Stimulated activated effector memory CD8-positive, alpha-beta T cell treated with anti-CD3 and anti-CD28 coated beads, Interleukin-12 subunit alpha, Interleukin-12 subunit beta, amount 100 ng/mL, for 72 hours (primary cell): ENCODE data around the gene GLB1L2.
"Not testable (repeated sequence)": the region's sequence is repeated elsewhere in the genome, so short reads cannot be mapped to it uniquely, and the experiment has no call there.

Experiments used
- ATAC-seq: fragments of 150-1000 bp; cut with Tn5 transposase; 2 replicates; pipeline ENCODE4 v1.10.0; 2021
- DNase-seq, 2 donors: peaks; one replicate each; pipeline ENCODE4 v3.0.0; 2021 to 2022; ENCODE audit warnings: low spot score in 2 of 2
- H3K27ac Mint-ChIP-seq: one replicate; pipeline ENCODE4 v1.8.0; 2022; ENCODE audit warnings: mild to moderate bottlenecking, mixed read lengths
- H3K36me3 Mint-ChIP-seq: one replicate; pipeline ENCODE4 v1.8.0; 2022; ENCODE audit warnings: mild to moderate bottlenecking, mixed read lengths
- H3K4me1 Mint-ChIP-seq: one replicate; pipeline ENCODE4 v1.8.0; 2022; ENCODE audit warnings: mixed read lengths
- H3K4me3 Mint-ChIP-seq: one replicate; pipeline ENCODE4 v1.8.0; 2022; ENCODE audit warnings: mild to moderate bottlenecking, mixed read lengths
- H3K9me3 Mint-ChIP-seq: one replicate; pipeline ENCODE4 v1.8.0; 2022; ENCODE audit warnings: mixed read lengths

The GLB1L2 gene, protein sequence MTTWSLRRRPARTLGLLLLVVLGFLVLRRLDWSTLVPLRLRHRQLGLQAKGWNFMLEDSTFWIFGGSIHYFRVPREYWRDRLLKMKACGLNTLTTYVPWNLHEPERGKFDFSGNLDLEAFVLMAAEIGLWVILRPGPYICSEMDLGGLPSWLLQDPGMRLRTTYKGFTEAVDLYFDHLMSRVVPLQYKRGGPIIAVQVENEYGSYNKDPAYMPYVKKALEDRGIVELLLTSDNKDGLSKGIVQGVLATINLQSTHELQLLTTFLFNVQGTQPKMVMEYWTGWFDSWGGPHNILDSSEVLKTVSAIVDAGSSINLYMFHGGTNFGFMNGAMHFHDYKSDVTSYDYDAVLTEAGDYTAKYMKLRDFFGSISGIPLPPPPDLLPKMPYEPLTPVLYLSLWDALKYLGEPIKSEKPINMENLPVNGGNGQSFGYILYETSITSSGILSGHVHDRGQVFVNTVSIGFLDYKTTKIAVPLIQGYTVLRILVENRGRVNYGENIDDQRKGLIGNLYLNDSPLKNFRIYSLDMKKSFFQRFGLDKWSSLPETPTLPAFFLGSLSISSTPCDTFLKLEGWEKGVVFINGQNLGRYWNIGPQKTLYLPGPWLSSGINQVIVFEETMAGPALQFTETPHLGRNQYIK

DNA sequence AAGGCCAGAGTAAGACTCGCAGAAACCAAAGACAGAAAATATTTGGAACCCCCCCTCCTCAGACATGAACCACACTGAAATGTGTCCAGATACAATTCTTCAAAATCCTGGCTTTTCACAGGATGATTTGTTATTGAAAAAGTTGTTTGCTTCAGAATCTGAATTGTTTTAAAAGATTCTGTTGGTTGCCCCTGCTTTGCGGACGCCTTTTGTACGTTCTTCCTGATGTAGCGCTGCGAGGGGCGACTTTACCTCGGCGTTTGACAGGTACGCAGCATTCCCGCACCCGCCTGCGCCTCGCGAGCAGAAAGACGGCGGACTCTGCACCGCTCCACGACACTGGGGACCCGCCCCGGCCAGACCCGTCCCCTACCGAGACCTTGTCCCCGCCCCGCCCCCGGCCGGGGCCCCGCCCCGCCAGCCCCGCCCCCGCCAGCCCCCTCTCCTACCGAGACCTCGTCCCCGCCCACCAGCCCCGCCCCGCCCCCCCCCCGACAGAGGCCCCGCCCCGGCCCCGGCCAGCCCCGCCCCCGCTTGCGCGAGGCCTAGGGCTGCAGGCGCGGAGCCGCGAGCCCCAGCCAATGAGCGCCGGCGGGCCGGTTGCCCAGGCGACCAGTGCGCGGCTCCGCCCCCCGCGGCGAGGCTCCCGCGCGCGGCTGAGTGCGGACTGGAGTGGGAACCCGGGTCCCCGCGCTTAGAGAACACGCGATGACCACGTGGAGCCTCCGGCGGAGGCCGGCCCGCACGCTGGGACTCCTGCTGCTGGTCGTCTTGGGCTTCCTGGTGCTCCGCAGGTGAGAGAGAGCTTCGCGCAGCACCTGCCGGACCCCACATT, at the start of gene GLB1L2:
Gene GLB1L2, plus strand, starts transcription at position 635 of the 835 bp plus-strand sequence. Its CDS starts 74 bp downstream, at position 709.
- DNase-seq: peak; percentile 68 to 85
- Mint-ChIP-seq H3K4me1 (peaks cover 23% of the 10 kb centered on the region), H3K4me3 (peak within 1 kb of the TSS; percentile 76), H3K27ac (no peak within 1 kb of the TSS), H3K9me3 (no peaks in the 10 kb centered on the region), H3K36me3 (no peaks in the 10 kb centered on the region)
- ATAC-seq: peak; percentile 95

DNA sequence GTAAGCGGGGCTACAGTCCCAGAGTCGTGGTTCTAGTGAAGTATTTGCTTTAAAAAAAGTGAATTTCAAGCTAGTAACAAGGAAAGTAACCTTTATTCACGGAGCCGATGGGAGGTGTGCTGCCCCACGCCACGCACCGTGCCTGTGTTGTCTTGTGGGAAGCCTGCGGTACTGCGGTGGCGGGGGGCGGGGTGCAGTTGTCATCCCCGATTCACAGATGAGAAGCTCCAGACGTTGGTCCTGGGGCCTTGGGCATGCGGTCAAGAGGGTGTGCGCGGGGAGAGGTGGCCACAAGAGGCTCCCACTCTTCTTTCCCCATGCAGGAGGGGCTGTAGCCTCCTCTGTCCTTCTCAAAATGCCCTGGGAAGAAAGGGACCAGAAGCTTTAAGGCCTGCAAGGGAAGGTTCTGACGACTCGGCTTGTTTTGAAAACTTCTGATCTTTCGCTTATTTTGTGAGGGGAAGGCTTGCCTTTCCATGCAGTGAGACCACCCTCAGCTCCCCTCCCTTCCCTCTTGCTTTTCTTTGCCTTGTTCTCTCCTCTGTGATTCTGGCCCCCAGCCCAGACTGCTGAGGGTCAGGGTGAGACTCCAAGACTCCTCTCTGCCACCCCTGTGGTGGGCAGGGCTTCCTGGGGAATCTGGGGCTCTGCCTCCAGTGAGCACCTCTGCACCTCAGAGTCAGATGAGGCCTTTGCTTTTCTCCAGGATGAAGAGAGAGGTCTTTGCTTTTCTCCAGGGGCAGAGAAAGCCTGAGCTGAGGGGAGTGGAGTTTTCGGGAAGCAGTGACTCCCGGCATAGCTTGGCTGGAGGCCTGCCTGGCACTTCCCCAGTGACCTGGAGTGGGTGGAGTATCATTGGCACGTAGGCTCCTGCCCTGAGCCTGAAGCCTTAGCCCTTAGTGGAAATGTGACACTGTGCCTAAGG, 49.4 kb upstream of the GLB1L2 start:
- ATAC-seq: no peak
- Mint-ChIP-seq H3K36me3 (no peaks in the 10 kb centered on the region), H3K4me1 (peaks cover under 1% of the 10 kb centered on the region), H3K9me3 (no peaks in the 10 kb centered on the region), H3K4me3 (no peak overlapping the region), H3K27ac (no peak overlapping the region)
- DNase-seq: peak in 1 of 2 donors; percentile 38

DNA sequence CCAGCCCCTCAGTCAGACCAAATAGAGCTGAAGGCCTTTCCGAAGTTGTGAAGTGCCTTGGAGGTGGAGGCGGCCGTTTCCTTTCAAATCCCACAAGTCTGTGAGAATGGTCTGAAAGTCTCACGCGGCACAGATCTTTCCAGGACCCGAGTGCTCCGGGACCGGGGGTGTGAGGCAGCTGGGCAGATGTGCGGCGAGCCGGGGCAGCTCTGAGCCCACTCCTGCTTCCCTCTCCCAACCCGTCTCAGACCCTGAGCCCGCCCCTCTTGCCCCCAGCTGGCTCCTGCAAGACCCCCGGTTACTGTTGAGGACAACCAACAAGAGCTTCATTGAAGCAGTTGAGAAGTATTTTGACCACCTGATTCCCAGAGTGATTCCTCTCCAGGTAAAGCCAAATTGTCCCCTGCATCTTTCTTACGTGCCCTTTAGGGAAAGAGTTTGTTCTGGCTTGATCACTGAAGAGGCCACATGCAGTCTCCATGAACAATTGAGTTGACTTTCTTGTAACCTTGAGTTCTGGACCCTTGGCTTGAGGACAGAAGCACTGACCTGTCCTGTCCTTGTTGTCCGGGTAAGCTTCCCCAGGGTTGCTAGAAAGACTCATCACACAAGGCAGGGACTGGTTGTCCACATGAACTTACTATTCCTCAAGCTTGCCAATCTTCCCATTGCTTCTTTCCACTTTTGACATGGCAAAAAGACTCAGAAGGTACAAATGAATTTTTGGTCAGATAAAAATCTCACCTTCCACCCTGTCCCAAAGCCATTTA, 48.1 kb upstream of the GLB1L2 start:
- H3K9me3 Mint-ChIP-seq: no peaks in the 10 kb centered on the region
- H3K27ac Mint-ChIP-seq: no peak overlapping the region
- no peak overlapping the region for H3K4me3 Mint-ChIP-seq
- no peaks in the 10 kb centered on the region for H3K4me1 Mint-ChIP-seq
- H3K36me3 Mint-ChIP-seq: no peaks in the 10 kb centered on the region
- ATAC-seq (no peak), DNase-seq (peak in 1 of 2 donors; percentile 32)

DNA sequence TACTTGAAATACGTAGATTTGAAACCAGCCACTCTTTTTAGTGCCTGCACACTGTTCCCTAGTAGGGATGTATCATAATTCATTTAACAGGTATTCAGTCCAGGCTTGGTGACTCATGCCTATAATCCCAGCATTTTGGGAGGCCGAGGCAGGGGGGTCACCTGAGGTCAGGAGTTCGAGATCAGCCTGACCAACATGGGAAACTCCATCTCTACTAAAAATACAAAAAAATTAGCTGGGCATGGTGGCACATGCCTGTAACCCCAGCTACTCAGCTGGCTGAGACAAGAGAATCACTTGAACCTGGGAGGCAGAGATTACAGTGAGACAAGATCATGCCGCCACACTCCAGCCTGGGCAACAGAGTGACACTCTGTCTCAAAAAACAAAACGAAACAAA, 47.4 kb upstream of the GLB1L2 start:
- not testable (repeated sequence) for H3K4me3 Mint-ChIP-seq, H3K4me1 Mint-ChIP-seq, DNase-seq, ATAC-seq, H3K27ac Mint-ChIP-seq, H3K9me3 Mint-ChIP-seq, H3K36me3 Mint-ChIP-seq

DNA sequence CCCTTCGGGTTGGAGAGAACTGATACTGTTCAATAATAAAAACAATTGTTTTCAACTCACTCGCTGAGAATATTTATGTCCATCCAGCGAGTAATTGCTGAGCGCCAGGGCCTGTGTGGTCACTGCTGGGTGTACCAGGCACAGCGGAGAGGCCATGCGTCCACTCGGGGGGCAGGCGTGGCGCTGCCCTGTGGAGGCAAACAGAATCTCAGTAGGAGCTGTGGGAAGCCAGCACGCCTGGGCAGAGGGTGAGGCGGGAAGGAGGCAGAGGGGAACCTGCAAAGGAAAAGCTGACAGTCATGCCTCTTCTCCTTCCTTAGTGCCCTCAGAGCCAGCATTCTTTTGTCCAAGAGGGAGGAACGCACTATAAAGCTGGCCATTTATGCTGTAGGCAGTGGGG, 44.2 kb upstream of the GLB1L2 start:
- Mint-ChIP-seq H3K36me3 (no peaks in the 10 kb centered on the region), H3K4me3 (no peak overlapping the region), H3K27ac (no peak overlapping the region), H3K9me3 (no peaks in the 10 kb centered on the region), H3K4me1 (no peaks in the 10 kb centered on the region)
- DNase-seq (no peak), ATAC-seq (no peak)

DNA sequence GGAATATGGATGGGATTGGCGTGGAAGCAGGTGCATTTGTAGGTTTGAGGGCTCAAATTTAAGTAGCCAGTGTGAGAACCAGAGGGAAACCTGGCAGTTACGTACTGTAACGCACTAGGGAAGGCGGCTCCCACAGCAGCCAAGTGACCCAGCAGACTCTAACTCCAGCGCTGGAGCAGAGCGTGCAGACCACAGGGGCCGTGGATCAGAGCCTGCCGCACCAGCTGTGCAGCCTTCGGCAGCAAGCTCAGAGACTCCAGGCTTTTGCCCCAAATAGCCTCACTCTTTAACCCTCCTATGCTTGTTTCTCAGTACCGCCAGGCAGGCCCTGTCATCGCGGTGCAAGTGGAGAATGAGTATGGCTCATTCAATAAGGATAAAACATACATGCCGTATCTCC, 43.3 kb upstream of the GLB1L2 start:
- no peak for ATAC-seq
- DNase-seq: no peak
- Mint-ChIP-seq H3K4me3 (no peak overlapping the region), H3K36me3 (no peaks in the 10 kb centered on the region), H3K9me3 (no peaks in the 10 kb centered on the region), H3K4me1 (no peaks in the 10 kb centered on the region), H3K27ac (no peak overlapping the region)

DNA sequence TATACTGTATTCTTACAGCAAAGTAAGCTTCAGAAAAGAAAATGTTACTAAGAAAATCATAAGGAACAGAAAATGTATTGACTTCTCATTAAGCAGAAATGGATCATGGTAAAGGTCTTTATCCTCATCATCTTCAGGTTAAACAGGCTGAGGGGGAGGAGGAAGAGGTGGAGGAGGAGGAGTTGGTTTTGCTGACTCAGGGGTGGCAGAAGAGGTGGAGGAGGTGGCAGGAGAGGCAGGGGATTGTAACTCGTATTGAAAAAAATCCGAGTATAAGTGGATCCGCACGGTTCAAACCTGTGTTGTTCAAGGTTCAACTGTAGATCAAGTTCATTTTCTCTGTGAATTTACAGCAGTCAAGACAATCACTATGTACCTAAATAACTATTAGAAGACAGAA, 42.6 kb upstream of the GLB1L2 start:
- no peaks in the 10 kb centered on the region for H3K36me3 Mint-ChIP-seq
- H3K4me3 Mint-ChIP-seq: no peak overlapping the region
- no peaks in the 10 kb centered on the region for H3K9me3 Mint-ChIP-seq
- no peak for ATAC-seq
- H3K4me1 Mint-ChIP-seq: peaks cover under 1% of the 10 kb centered on the region
- H3K27ac Mint-ChIP-seq: no peak overlapping the region
- DNase-seq: no peak

DNA sequence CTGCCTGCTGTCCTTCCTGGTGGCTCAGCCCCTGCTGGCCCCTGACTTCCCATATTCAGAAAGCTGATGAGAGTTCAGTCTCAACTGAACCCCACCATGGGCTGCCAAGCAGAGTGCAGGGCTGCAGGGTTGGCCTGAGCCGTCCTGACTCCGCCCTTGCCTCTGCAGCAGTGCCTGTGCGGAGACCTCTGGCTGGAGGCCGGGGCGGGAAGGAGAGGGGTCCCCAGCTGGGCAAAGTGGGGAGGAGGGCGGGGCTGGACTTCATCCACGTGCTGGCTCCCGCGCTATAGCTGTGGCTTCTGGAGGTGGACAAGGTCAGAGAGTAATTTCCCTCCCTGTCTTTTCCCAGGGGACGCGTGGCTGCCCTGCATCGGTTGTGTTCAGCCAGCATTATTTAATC, 42.0 kb upstream of the GLB1L2 start:
- Mint-ChIP-seq H3K9me3 (no peaks in the 10 kb centered on the region), H3K4me1 (peaks cover 7% of the 10 kb centered on the region), H3K36me3 (peaks cover 4% of the 10 kb centered on the region), H3K27ac (no peak overlapping the region), H3K4me3 (no peak overlapping the region)
- DNase-seq: no peak
- no peak for ATAC-seq

DNA sequence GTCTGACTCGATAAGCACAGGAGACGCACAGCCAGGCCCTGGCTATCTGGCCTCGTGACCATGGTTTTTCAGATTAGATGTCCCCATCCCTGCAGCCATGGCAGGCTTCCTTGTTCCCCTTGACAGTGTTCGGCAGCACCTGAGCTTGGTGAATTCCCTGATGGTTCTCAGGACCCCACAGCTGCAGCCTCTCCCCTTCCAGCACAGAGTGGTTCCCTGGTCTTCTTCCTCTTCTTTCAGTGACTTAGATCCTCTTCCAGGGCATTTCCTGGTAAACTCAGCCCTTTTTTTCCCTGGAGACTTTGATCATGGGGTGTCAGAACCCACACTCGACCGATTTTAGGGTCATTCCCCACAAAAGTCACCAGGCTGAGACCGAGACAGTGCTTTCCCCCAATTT, 41.1 kb upstream of the GLB1L2 start:
- DNase-seq: no peak
- Mint-ChIP-seq H3K9me3 (no peaks in the 10 kb centered on the region), H3K4me3 (no peak overlapping the region), H3K4me1 (peaks cover 7% of the 10 kb centered on the region), H3K36me3 (peaks cover 4% of the 10 kb centered on the region), H3K27ac (no peak overlapping the region)
- no peak for ATAC-seq

DNA sequence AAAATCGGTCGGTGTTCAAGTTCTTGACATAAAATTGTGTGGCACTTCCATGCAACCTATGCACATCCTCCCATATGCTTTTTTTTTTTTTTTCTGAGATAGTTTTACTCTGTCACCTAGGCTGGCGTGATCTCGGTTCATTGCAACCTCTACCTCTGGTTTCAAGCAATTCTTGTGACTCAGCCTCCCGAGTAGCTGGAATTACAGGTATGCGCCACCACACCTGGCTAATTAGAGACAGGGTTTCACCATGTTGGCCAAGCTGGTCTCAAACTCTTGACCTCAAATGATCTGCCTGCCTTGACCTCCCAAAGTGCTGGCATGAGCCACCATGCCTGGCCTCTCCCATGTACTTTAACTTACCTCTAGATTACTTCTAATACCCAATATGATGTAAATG, 40.6 kb upstream of the GLB1L2 start:
- ATAC-seq: no peak
- DNase-seq: no peak
- Mint-ChIP-seq H3K27ac (no peak overlapping the region), H3K4me1 (peaks cover 7% of the 10 kb centered on the region), H3K9me3 (no peaks in the 10 kb centered on the region), H3K36me3 (peaks cover 4% of the 10 kb centered on the region), H3K4me3 (no peak overlapping the region)

DNA sequence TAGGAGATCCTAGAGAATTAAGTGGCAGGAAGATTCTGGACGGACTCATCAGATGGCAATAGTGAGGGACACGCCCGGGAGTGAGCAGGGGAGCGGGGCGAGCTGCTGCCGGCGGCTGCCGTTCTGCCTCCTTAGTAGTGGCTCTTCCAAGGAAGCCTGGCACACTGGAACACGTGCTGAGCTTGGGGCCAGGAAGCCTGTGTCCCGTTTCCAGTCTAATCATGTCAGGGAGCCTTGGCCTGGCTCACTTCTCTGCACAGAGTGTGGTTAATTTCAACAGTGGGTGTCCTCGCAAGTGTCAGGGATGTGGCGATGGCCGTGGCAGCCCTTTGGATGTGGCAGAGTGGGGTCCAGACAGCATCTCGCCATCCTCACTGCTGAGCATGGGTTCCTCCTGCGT, 39.1 kb upstream of the GLB1L2 start:
- H3K27ac Mint-ChIP-seq: no peak overlapping the region
- H3K36me3 Mint-ChIP-seq: peaks cover 4% of the 10 kb centered on the region
- H3K4me3 Mint-ChIP-seq: no peak overlapping the region
- ATAC-seq (no peak), DNase-seq (no peak)
- peaks cover 7% of the 10 kb centered on the region for H3K4me1 Mint-ChIP-seq
- no peaks in the 10 kb centered on the region for H3K9me3 Mint-ChIP-seq

DNA sequence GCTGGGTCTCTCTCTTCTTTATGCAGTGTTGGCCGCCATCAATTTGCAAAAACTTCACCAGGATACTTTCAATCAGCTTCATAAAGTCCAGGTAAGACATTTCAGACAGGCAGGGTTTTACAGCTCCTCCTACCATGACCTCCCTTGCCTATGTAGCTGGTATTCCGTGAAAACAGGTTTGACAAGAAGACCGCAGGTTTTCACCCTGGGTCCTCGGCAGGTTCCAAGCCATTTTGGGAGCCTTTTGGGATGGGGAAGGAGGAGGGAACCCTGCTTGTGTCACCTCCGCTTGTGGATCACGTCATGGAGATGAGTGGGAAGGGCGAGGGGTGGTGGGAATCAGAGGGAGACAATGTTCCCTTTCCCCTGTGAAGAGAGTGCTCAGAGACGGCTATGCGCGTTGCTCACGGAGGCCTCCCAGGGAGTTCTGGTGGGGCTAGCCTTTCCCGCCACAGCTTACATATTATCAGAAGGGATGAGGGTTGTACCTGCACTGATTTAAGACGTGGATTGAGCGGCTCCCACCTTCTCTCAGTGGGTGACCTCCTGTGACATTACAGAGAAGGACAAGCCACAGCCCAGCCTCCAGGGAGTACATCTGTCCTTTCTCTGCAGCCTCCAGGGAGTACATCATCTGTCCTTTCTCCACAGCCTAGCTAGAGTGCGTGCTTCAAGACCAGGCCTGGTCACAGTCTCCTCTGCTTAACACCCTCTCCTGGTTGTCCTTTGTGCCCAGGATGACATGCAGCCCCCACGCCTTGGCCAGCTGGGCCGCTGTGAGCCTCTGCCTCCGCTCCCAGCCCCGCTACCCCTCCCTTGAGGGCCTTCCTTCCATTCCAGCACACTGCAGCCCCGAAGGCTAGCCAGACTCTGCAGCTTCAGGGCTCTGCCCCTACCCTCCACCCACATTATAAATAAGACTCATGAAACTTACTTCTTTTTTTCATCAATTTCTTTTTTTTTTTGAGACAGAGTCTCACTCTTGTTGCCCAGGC, 38.4 kb upstream of the GLB1L2 start:
- ATAC-seq (no peak), DNase-seq (no peak)
- H3K4me1 Mint-ChIP-seq: peaks cover 7% of the 10 kb centered on the region
- no peaks in the 10 kb centered on the region for H3K9me3 Mint-ChIP-seq
- no peak overlapping the region for H3K4me3 Mint-ChIP-seq
- H3K36me3 Mint-ChIP-seq: peaks cover 4% of the 10 kb centered on the region
- H3K27ac Mint-ChIP-seq: no peak overlapping the region

DNA sequence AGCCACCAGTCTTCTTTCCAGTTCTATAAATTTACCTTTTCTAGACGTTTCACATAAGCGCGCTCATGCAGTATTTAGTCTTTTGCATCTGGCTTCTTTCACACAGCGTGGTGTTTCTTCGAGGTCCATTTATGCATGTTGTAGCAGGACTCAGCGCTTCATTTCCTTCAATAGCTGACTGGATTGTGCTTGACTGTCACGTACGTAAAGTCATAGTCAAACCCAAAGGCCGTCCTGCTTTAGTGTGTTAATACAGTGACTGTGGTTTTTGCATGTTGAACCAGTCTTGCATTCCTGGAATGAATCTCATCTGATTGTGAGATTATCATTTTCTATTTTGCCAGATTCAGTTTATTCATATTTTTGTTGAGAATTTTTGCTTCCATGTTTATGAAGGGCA, 37.1 kb upstream of the GLB1L2 start:
- Mint-ChIP-seq H3K27ac (no peak overlapping the region), H3K9me3 (no peaks in the 10 kb centered on the region), H3K4me3 (no peak overlapping the region), H3K4me1 (peaks cover 7% of the 10 kb centered on the region), H3K36me3 (peaks cover 4% of the 10 kb centered on the region)
- DNase-seq (no peak), ATAC-seq (peak; percentile 96)
